HepG2 (cell line): ENCODE data around the gene JCAD.

ENCODE experiments used
- BRCA1 ChIP-seq: sonication (generic); formaldehyde crosslinking; IDR thresholded peaks from 2 replicates; pipeline ENCODE4 v1.4.0; 2020; ENCODE audit warnings: missing genetic modification reagents
- FOSL1 ChIP-seq: sonication (generic); formaldehyde crosslinking; IDR thresholded peaks from 2 replicates; pipeline ENCODE4 v1.9.0; 2021; ENCODE audit warnings: missing genetic modification reagents, borderline replicate concordance
- GATAD2A ChIP-seq: IDR thresholded peaks from 2 replicates; pipeline ENCODE4 v1.6.1; 2016
- KMT2A ChIP-seq: sonication (generic); formaldehyde crosslinking; IDR thresholded peaks from 2 replicates; pipeline ENCODE4 v1.4.0; 2020; ENCODE audit warnings: missing genetic modification reagents
- MYNN ChIP-seq: sonication (generic); formaldehyde crosslinking; IDR thresholded peaks from 2 replicates; pipeline ENCODE4 v1.4.0; 2020; ENCODE audit warnings: mild to moderate bottlenecking, low read depth, missing genetic modification reagents
- POLR2AphosphoS2 ChIP-seq: IDR thresholded peaks from 2 replicates; pipeline ENCODE4 v1.6.1; 2011; ENCODE audit warnings: low read depth, low read length, improper control_type of control experiment
- POLR2AphosphoS5 ChIP-seq: IDR thresholded peaks from 2 replicates; pipeline ENCODE4 v1.6.1; 2012; ENCODE audit warnings: low read depth, low read length
- YY1 ChIP-seq: IDR thresholded peaks from 2 replicates; pipeline ENCODE4 v1.6.1; 2011; ENCODE audit warnings: low read length, low read depth, moderate library complexity, mild to moderate bottlenecking; ENCODE audit not compliant: insufficient read depth, insufficient replicate concordance
- ZFP1 ChIP-seq: IDR thresholded peaks from 2 replicates; pipeline ENCODE4 v1.6.1; 2016
- TF ChIP-seq, protein P1 (sequence below): sonication (generic); formaldehyde crosslinking; IDR thresholded peaks from 2 replicates; pipeline ENCODE4 v1.5.0; 2020; ENCODE audit warnings: mild to moderate bottlenecking, missing genetic modification reagents, moderate library complexity

- TF ChIP-seq POLR2AphosphoS2 = no peak
- TF ChIP-seq POLR2AphosphoS5 = no peak
- TF ChIP-seq FOSL1 (CRISPR knock-in tag) = no peak
- no peak for TF ChIP-seq KMT2A (CRISPR knock-in tag)
- TF ChIP-seq BRCA1 (CRISPR knock-in tag) = no peak
- TF ChIP-seq, protein P1, sequence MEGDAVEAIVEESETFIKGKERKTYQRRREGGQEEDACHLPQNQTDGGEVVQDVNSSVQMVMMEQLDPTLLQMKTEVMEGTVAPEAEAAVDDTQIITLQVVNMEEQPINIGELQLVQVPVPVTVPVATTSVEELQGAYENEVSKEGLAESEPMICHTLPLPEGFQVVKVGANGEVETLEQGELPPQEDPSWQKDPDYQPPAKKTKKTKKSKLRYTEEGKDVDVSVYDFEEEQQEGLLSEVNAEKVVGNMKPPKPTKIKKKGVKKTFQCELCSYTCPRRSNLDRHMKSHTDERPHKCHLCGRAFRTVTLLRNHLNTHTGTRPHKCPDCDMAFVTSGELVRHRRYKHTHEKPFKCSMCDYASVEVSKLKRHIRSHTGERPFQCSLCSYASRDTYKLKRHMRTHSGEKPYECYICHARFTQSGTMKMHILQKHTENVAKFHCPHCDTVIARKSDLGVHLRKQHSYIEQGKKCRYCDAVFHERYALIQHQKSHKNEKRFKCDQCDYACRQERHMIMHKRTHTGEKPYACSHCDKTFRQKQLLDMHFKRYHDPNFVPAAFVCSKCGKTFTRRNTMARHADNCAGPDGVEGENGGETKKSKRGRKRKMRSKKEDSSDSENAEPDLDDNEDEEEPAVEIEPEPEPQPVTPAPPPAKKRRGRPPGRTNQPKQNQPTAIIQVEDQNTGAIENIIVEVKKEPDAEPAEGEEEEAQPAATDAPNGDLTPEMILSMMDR (CRISPR knock-in tag) = no peak
- TF ChIP-seq GATAD2A = no peak
- no peak for TF ChIP-seq ZFP1 (CRISPR knock-in tag)
- TF ChIP-seq MYNN = no peak
- TF ChIP-seq YY1 = no peak
Measured at GRCh38 chr10:30057894-30058556, 1.4 kb downstream of the JCAD start.
